LNCaP clone FGC (cell line): ENCODE results near the gene CD99L2.
A peak's percentile ranks its signal among the peaks of the same experiment; 100 is the strongest.
"Not testable (repeated sequence)": the region's sequence is repeated elsewhere in the genome, so short reads cannot be mapped to it uniquely, and the experiment has no call there.

Experiments
- DNase-seq: peaks from one replicate; pipeline ENCODE4 v3.0.0-alpha.2; 2011; ENCODE audit warnings: low read depth
- H3K4me3 ChIP-seq: 2 replicates; pipeline ENCODE4 v1.5.1; 2011; ENCODE audit warnings: mild to moderate bottlenecking, low read depth, low read length, control low read depth
- CTCF ChIP-seq: IDR thresholded peaks from 2 replicates; pipeline ENCODE4 v1.5.1; 2012; ENCODE audit warnings: mild to moderate bottlenecking; ENCODE audit not compliant: control insufficient read depth, insufficient read depth; ENCODE audit errors: extremely low read depth

CD99L2 gene

GRCh38 chrX:150897421-150898320, 797 bp downstream of the CD99L2 start:
- no peak for TF ChIP-seq CTCF
- no peak for DNase-seq
- H3K4me3 ChIP-seq = peak overlapping the region; percentile 62

- no peak for DNase-seq
- H3K4me3 ChIP-seq = no peak overlapping the region
- TF ChIP-seq CTCF = no peak
Observed at GRCh38 chrX:150896632-150897031, 1.8 kb downstream of the CD99L2 start.

- H3K4me3 ChIP-seq = no peak overlapping the region
- no peak for DNase-seq
- no peak for TF ChIP-seq CTCF
Observed at GRCh38 chrX:150893936-150894335, 4.5 kb downstream of the CD99L2 start.

- no peak for DNase-seq
- H3K4me3 ChIP-seq = no peak overlapping the region
- TF ChIP-seq CTCF = no peak
Observed at GRCh38 chrX:150889131-150889530, 9.3 kb downstream of the CD99L2 start.

GRCh38 chrX:150887906-150888465, 10.5 kb downstream of the CD99L2 start:
- no peak overlapping the region for H3K4me3 ChIP-seq
- no peak for TF ChIP-seq CTCF
- no peak for DNase-seq

GRCh38 chrX:150887268-150887667, 11.2 kb downstream of the CD99L2 start:
- not testable (repeated sequence) for DNase-seq, H3K4me3 ChIP-seq

GRCh38 chrX:150886381-150886780, 12.1 kb downstream of the CD99L2 start:
- H3K4me3 ChIP-seq = no peak overlapping the region
- no peak for TF ChIP-seq CTCF
- DNase-seq = no peak
